COLO829 (cell line): ENCODE results near the gene RAB2B.
A peak's percentile ranks its signal among the peaks of the same experiment; 100 is the strongest.
"Not testable (repeated sequence)": the region's sequence is repeated elsewhere in the genome, so short reads cannot be mapped to it uniquely, and the experiment has no call there.

Experiments used
- DNase-seq: peaks from one replicate; pipeline ENCODE4 v3.0.0; 2012; ENCODE audit warnings: low spot score

The RAB2B gene

GRCh38 chr14:21486640-21487087 lies 9.9 kb upstream of the RAB2B start:
- no peak for DNase-seq

GRCh38 chr14:21476523-21476924 lies 235 bp downstream of the RAB2B start:
- DNase-seq = no peak

- DNase-seq = no peak
These were observed 814 bp downstream of the RAB2B start for GRCh38 chr14:21475767-21476522.

GRCh38 chr14:21467616-21468015 lies 9.1 kb downstream of the RAB2B start:
- DNase-seq = peak; percentile 63

- peak; percentile 99 for DNase-seq
These were observed 20.7 kb downstream of the RAB2B start, which contains the start of gene CHD8 for GRCh38 chr14:21455912-21456667. TSS of gene CHD8 (minus strand) at chr14:21456123. CDS start at chr14:21431643, 24,480 bp downstream.

- DNase-seq = no peak
These were observed 21.2 kb downstream of the RAB2B start for GRCh38 chr14:21455592-21455911.

- DNase-seq = no peak
These were observed 21.8 kb downstream of the RAB2B start for GRCh38 chr14:21454843-21455544.

- no peak for DNase-seq
These were observed 26.9 kb downstream of the RAB2B start for GRCh38 chr14:21449899-21450216.

- not testable (repeated sequence) for DNase-seq
These were observed 34.1 kb downstream of the RAB2B start for GRCh38 chr14:21442657-21443056.

- no peak for DNase-seq
These were observed 35.9 kb downstream of the RAB2B start for GRCh38 chr14:21440859-21441258.

GRCh38 chr14:21437063-21437901 lies 39.5 kb downstream of the RAB2B start:
- peak; percentile 91 for DNase-seq

GRCh38 chr14:21436567-21437062 lies 40.1 kb downstream of the RAB2B start:
- no peak for DNase-seq

GRCh38 chr14:21431126-21431525 lies 45.6 kb downstream of the RAB2B start:
- no peak for DNase-seq

- DNase-seq = no peak
These were observed 47.8 kb downstream of the RAB2B start for GRCh38 chr14:21428930-21429329.

GRCh38 chr14:21426692-21427091 lies 50.1 kb downstream of the RAB2B start:
- no peak for DNase-seq

GRCh38 chr14:21419528-21419927 lies 57.2 kb downstream of the RAB2B start:
- DNase-seq = no peak

GRCh38 chr14:21415329-21415728 lies 61.4 kb downstream of the RAB2B start:
- no peak for DNase-seq

GRCh38 chr14:21414137-21414631 lies 62.6 kb downstream of the RAB2B start:
- DNase-seq = no peak
